D341Med (cell line): ENCODE results near the gene RNF224.

Experiments used
- DNase-seq: peaks from one replicate; pipeline ENCODE4 v3.0.0; 2012; ENCODE audit warnings: low spot score

RNF224 gene

DNA sequence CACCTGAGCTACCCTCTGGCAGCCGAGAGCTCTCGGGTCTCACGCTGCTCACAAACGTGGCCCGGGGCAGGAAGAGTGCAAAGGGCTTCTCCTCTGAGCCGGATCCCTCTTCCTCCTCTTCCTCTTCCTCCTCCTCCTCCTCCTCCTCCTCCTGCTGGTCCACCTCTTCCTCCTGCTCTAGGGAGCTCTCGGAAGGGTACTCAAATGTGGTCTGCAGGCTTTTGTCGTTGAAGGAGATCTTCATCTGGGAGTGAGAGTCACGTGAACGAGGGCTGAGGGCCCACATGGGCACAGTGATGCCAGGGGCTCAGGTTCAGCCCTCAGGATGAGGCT is 34.9 kb upstream of the RNF224 start:
- no peak for DNase-seq

DNA sequence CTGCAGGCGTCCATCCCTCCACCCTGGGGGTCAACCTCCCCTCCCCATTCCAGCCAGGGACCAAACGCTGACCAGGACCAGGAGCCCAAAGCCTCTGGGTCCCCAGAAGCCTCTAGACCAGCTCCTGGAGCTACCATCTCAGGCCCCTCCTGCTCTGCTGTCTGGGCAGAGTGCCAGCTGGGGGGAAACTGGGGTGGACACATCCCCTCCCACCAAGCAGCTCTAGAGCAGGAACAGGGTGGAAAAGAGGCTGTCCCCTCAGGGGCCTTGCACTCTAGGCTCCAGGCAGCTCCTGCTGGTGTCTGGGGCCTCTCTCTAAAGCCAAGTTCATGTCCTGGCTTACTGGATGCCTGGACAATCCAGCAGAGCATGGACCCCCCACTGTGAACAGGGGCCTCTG is 34.4 kb upstream of the RNF224 start:
- no peak for DNase-seq

DNA sequence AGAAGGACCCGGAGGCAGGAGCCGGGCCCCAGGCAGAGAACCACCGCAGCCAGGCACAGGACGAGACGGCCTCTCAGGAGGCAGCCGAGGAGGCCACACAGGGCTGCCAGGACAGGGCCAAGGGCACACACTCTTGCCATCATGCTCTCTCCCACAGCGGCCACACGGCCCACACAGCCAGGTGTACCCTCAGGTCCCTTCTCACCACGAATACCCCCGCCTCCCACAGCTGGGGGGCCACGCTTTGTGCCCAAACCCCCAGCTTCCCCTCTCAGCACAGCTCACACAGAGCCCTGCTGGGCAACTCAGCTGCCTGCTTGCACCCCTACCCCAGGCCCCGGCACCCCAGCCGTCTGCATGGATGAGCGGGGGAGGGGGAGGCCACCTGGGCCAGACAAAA is 33.5 kb upstream of the RNF224 start:
- DNase-seq: no peak

DNA sequence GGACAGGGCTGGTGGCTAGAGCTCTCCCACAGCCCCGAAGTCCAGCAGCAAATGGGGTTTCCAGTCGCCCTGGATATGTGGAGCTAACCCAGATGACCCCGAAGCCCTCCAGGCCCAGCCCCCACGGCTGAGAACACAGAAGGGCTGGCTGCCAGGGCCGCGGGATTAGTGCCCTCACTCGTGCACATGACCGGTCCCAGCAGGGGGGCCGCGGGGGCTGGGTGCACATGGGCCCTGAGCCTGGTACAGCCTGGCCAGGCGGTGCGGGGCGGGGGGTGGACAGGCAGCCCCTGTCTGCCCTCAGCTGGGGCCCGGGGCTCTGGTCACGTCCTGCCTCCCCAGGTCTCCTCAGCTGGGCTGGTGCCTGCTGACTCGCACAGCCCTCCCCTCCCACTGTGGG is 32.9 kb upstream of the RNF224 start:
- peak; percentile 73 for DNase-seq

DNA sequence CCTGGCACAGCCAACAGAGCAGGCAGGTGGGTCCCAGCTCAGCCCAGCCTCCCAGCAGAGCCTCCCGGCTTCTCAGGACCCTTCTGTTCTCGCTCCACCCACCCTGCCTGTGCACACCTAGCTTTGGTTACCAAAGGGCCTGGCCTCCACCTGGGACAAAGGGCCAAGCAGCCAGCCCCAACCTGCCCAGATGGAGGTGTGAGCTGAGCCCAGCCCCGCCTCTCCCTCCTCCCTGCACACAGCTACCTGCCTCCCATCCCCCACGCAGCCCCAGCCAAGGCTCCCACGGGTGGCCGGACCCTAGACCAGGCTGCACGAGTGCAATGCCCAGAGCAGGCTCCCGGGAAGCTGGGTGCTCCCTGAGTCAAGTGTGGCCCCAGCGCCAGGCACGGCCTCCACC is 32.4 kb upstream of the RNF224 start:
- DNase-seq: no peak

DNA sequence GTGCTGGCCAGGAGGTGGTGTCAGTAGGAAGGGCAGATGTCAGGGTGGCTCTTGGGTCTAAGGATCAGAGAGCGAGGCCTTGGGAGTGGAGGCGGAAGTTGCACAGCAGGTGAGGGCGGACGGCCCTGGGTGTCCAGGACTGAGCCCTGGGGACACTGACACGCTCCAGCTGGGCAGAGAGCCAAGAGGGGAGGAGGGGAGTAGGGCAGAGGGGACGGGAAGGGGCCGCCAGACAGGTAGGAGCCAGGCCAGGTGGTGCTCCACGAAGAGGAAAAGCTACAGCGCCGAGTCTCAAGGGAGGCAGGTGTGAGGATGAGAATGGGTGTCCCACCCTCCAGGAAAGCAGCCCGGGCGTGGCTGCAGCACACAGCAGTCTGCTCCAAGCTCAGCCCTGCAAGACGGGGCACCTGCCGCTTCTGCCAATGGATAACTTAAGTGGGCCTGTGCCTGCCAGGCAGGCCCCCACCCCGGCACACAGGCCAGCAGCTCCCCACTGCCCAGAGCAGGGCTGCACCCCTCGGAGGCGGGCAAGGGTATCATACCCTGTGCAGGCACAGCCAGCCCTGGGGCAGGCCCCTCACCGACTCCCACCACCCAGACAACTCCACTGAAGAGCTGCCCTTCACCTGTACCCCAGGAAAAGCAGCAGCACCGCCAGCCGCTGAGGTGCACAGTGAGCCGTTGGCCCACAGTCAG is 31.6 kb upstream of the RNF224 start:
- peak; percentile 70 for DNase-seq

DNA sequence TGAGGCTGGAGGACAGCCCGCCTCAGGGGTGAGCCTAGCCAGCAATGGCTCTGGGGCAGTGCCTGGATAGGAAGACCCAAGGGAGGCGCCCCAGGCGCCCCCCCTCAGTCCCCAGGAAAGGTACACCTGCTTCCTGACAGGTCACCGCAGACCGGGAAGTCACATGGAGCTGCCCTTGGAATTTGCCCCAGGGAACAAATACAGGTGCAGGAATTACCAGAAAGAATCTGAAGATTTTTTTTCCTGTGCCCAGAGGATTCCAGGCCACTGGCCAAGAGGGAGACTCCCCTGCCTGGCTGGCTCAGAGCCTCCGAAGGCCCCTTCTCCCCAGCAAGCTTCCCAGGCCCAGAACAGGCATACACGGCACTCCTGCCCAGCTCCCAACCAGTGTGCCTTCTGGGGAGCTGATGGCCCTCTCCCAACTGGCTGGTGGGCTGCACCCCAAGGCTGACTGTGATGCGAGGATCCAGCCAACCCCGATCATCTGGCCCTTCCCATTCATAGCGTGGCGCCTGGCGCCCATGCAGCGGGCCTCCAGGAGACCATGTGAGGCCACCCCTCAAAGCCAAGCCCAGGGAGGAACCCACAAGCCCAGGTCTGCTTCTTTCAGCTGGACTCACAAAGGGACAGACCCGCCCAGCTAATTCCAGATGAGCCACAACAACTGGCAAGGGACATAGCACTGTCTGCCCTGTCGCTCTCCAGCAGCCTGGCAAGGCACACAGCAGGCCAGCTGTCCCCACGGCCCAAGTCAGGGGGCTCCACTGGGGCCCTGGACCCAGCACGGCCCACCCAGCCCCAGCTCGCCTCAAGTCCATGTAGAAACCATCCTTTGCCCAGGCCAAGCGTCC is 29.0 kb upstream of the RNF224 start:
- no peak for DNase-seq

DNA sequence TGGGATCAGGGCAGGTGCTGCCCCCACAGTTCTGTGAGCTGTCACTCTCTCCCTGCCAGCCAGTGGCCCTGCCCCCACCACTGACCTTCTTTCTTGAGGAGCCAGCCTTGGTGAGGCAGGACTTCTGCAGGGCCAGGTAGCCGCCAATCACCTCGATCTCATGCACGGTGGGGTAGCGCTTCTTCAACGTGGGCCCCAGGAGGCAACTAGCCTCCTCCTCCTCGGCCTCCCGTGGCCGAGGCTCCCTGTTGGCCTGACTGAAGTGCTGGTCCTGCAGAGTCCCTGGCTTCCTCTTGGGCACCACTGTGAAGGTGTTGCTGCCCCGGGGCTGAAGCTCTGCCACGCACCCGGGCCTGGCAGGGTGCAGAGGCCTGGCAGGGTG is 28.4 kb upstream of the RNF224 start:
- no peak for DNase-seq

DNA sequence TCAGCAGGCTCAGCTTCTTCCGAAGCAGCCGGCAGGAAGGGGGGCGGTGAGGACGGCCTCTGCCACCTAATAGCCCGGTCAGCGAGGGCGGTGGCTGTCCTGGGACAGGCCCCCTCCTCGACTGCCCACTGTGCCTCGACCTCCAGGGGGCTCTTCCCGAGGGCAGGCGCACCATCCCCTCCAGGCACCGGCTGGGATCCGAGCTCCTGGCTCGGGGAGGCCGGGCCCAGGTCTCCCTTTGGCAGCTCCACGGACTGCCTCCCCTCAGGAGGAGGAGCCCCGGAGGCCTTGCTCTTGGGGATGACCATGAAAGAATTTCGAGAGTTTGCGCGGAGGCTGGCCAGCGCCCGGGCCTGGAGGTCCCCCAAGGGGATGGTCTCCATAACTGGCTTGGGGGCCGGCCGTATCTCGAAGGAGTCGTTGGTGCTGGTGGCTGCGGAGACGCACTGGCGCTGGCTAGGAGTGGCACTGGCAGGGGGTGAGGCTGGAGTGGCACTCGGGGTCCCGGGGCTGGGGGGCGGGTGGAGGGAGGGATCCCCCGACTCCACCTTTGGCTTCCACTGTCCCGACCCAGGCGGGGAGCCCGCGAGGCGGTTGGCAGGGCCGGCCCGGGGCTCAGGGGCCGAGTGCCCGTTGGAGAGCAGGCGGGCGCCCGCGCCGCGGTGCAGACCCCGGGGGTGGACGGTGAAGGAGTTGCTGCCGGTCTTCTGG is 27.7 kb upstream of the RNF224 start:
- DNase-seq: no peak

DNA sequence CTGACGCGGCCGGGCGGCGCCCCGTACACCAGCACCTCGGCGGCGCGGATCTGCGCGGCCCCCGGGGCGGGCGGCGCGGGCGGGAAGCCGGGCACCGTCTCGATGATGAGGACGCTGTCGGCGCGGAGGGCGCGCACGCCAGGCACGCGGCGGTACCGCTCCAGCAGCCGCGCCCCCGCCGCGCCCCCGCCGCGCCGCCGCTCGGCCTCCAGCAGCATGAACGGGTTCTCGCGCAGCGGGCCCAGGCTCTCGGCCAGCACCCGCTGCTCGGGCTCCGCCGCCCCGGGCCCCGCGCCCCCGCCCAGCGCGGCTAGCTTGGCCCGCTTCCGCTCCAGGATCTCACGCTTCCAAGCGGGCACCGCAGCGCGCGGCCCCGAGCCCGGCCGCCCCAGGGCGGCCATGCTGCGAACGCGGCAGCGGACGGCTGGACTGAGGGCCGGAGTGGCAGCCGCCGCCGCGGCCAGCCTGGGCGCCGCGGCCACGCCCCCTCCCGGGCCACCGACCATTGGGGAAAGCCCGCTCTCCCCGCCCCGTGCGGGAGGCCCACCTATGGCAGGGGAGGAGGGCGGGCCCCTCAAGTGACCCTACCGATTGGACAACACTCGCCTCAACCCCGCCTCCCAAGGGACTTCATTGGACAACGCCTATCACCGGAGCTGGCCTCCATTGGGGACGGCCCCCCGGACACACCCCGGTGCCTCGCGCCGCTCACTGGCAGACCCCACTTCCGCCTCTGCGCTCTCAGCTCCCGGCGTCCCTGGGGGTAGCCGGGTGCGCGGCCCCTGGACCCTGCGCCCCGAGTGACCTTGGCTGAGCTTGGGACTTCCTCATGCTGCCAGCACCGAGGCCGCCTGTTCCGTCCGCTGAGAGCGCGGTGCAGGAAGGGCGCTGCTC is 26.7 kb upstream of the RNF224 start, which contains the start of gene TPRN:
TPRN (minus strand) TSS at position 431 of the 894 bp plus-strand sequence; CDS start at position 401, 30 bp downstream.
- peak; percentile 99 for DNase-seq

DNA sequence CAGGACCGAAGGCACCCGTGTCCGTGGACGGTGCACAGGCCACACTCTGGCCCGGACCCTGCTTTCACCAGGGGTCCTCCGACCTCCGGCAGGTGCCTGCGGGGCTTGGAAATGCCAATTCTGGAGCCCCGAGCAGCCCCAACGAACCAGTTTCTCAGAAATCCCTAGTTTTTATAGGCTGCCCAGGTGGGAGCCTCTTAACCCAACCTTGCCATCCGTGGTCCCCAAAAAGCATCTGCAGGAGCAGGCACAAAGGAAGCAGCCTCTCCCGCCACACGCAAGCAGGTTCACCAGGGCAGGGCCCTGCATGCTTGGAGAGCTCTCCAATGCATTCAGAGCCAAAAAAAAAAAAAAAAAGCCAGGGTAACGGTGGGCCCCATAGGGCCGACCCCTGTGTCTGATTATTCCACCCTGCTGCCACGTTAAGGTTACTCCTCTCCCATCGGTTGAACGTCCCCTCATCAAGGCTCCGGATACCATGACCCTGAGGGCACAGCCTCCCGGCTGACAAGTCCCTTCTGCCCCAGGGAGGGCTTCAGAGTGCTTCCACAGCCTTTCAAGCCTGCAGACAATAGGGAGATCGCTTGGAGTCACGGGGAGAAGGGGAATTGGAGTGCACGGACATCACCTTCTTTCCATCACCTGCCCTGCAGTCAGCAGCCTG is 26.0 kb upstream of the RNF224 start:
- DNase-seq: no peak

DNA sequence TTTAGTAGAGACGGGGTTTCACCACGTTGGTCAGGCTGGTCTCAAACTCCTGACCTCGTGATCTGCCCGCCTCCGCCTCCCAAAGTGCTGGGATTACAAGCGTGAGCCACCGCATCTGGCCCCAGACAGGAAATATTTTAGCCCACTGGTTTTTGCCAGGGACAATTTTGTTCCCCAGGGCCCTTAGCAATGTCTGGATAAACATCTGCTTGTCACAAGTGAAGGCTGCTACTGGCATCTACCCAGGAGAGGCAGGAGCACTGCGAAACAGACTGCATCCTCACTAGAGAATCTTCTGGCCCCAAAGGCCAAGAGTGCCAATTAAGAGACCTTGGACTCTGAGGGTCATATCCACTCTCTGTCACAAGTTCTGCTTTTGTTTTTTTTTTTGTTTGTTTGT is 24.3 kb upstream of the RNF224 start:
- no peak for DNase-seq

DNA sequence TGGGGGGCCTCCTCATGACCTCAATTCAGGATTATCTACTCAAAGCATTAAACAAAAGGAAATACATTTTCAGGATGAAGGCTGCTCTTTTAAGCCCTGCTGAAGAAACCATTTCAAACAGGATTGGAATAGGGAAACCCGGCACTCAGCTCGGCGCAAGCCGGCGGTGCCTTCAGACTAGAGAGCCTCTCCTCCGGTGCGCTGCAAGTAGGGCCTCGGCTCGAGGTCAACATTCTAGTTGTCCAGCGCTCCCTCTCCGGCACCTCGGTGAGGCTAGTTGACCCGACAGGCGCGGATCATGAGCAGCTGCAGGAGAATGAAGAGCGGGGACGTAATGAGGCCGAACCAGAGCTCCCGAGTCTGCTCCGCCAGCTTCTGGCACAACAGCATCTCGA is 22.6 kb upstream of the RNF224 start:
- DNase-seq: no peak

DNA sequence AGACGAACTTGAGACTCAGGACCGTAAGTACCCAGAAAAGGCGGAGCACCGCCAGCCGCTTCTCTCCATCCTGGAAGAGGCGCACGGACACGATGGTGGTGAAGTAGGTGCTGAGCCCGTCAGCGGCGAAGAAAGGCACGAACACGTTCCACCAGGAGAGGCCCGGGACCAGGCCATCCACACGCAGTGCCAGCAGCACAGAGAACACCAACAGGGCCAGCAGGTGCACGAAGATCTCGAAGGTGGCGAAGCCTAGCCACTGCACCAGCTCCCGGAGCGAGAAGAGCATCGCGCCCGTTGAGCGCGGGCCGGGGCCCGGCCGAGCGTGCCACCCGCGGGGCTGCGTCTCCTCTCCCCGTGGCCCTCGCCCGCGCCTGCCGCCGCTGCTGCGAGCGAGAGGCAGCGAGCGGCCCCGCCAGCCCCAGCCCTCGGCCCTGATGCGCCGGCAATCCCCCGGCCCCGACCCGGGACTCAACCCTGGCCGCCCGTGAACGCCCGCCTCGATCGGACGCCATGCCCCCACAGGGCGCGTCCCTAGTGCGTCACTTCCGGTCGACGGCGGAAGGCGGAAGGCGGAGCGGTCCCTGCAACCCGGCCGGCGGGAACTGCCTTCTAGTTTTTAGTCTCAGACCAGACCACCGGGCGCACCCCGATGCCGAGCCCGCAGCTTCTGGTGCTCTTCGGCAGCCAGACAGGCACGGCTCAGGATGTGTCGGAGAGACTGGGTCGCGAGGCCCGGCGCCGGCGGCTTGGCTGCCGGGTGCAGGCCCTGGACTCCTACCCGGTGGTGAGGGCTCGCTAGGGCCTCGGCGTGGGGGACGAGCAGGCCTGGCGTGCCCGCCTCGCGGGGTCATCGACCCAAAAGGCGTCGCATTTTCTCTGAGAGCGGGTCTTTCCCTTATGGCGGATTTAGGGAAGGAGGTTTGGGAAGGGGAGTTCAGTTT is 21.9 kb upstream of the RNF224 start, which contains the start of the genes NDOR1 and TMEM203:
NDOR1 (plus strand) TSS at position 575 of the 944 bp plus-strand sequence; CDS start at position 653, 78 bp downstream.
TMEM203 (minus strand) TSS at position 523 of the 944 bp plus-strand sequence; CDS start at position 289, 234 bp downstream.
- DNase-seq: peak; percentile 96

DNA sequence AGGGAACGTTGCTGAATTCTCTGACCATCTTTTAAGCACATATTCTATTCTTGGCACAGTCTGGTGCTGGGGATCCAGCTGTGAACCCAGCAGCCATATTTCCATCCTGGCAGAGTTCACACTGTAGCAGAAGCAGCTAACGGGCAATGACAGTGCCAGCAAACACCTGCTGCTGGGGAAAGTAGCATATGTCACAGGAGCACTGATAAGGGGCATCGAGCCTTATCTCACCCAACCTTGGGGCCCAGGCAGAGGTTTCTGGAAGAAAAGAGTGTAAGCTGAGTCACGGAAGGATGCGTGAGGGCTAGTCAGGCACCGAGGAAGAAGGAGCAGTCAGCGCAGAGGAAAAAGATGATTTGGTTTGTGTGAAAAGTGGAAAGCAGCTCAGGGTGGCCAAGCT is 20.7 kb upstream of the RNF224 start:
- DNase-seq: no peak

DNA sequence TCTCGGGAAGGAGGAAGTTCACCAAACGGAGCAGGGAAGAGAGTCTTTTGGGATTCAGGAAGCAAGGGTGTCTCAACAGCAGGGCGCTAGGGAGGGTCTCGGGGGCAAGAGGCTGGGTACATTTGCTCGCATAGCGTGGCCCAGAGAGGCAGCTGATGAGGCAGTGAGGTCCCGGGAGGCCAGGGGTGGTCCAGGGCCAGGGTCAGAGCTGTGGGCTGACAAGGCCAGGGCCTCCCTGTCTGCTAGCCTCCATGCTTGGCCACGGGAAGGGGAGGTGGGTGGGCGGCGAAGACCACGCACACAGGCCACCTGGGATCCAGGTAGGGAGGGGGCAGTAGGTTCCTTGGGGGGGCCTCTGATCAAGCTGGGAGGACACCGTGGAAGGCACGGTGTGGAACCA is 15.8 kb upstream of the RNF224 start:
- no peak for DNase-seq

DNA sequence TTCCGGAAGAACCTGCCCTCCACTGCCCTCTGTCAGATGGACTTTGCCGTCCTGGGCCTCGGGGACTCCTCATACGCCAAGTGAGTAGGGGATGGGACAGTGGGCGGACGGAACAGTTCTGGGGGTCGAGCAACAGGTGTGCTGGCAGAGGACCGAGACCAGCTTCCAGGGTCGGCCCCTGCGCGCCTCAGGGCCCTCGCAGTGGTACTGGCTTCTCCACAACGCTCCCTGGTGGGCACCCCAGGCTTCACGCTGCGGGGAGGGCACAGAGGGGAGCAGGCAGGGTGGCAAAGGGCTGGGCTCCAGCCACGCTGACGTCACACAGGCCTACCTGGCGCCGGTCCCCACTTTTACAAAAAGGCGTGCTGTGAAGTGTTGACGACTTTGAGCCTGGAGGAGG is 14.8 kb upstream of the RNF224 start:
- DNase-seq: no peak

DNA sequence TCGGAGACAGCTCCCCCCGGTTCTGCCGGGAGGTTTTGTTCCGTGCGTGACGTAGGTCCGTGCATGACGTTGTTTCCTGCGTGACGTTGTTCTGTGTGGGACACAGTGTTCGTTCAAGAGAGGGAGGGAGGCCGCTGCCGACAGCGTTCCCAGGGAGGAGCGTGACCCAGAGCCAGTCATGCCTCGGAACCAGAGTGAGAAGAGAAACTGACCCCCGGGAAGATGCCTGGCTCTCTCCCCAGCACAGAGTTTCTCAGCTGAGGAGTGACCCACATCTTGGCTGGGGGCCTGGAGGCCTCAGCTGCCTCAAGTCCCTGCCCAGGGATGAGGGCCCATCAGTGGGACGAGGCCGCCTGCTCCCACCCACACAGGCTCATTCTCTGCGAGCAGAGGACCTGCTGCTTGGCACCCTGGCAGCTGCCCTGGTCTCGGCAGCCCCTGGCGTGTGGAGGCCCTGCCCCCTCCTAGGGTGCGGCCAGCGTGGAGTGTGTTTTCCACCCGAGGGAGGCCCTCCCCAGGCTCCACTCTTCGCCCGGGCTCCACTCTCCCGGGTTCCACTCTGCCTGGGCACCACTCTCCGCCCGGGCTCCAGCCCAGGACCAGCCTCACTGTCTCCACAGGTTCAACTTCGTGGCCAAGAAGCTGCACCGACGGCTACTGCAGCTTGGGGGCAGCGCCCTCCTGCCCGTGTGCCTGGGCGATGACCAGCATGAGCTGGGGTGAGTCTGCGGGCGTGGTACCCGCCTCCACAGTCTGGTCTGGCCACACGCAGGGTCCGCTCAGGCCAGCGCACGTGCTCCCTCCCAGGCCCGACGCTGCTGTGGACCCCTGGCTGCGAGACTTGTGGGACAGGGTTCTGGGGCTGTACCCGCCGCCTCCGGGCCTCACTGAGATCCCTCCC is 13.9 kb upstream of the RNF224 start:
- DNase-seq: no peak

DNA sequence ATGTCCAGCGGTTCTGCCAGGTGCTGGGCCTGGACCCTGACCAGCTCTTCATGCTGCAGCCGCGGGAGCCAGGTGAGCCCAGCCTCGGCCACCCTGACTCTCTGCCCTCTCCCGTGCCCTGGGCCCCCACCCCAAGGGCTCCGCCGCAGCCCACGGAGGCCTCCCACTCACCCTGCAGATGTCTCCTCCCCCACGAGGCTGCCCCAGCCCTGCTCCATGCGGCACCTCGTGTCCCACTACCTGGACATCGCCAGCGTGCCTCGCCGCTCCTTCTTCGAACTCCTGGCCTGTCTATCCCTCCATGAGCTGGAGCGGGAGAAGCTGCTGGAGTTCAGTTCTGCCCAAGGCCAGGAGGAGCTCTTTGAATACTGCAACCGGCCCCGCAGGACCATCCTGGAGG is 12.7 kb upstream of the RNF224 start:
- no peak for DNase-seq
